CD4-positive, alpha-beta T cell treated with Interleukin-15 for 1 hour (primary cell): ENCODE results near the gene RLBP1.

Experiments used
- DNase-seq: peaks from one replicate; pipeline ENCODE4 v3.0.0-alpha.2; 2020

RLBP1 gene

GRCh38 chr15:89177633-89178306 is 43.6 kb downstream of the RLBP1 start:
- peak; percentile 60 for DNase-seq

- no peak for DNase-seq
Observed at GRCh38 chr15:89177116-89177515, 44.3 kb downstream of the RLBP1 start.

GRCh38 chr15:89175617-89176191 is 45.7 kb downstream of the RLBP1 start:
- DNase-seq, result no peak

GRCh38 chr15:89174476-89174875 is 46.9 kb downstream of the RLBP1 start:
- DNase-seq, result no peak

- DNase-seq, result no peak
Observed at GRCh38 chr15:89172921-89173320, 48.5 kb downstream of the RLBP1 start.

GRCh38 chr15:89171136-89172072 is 50.0 kb downstream of the RLBP1 start:
- no peak for DNase-seq

GRCh38 chr15:89170364-89170763 is 51.0 kb downstream of the RLBP1 start:
- no peak for DNase-seq

GRCh38 chr15:89168316-89168833 is 53.0 kb downstream of the RLBP1 start:
- no peak for DNase-seq

GRCh38 chr15:89167267-89168176 is 53.9 kb downstream of the RLBP1 start:
- peak; percentile 21 for DNase-seq

GRCh38 chr15:89165677-89166076 is 55.7 kb downstream of the RLBP1 start:
- DNase-seq, result no peak

GRCh38 chr15:89164712-89165211 is 56.6 kb downstream of the RLBP1 start:
- no peak for DNase-seq

GRCh38 chr15:89163271-89164055 is 57.9 kb downstream of the RLBP1 start:
- DNase-seq, result no peak

- no peak for DNase-seq
Observed at GRCh38 chr15:89161666-89162065, 59.7 kb downstream of the RLBP1 start.
